DOHH2 (cell line): ENCODE results near the gene USP34.
"Not testable (repeated sequence)": the region's sequence is repeated elsewhere in the genome, so short reads cannot be mapped to it uniquely, and the experiment has no call there.

Source experiments
- H3F3A ChIP-seq: fragments of 200-600 bp; sonication (generic), shearing (Covaris generic); 2 replicates; pipeline ENCODE4 v1.6.0; 2016; ENCODE audit warnings: antibody characterized with exemption, mild to moderate bottlenecking; ENCODE audit not compliant: control insufficient read depth, insufficient read depth
- H3K27ac ChIP-seq: fragments of 200-600 bp; sonication (generic); 2 replicates; pipeline ENCODE4 v1.5.1; 2014; ENCODE audit warnings: low read depth, mild to moderate bottlenecking, low read length, moderate library complexity
- H3K27me3 ChIP-seq: fragments of 200-600 bp; sonication (generic); 2 replicates; pipeline ENCODE4 v1.6.1; 2014; ENCODE audit warnings: mild to moderate bottlenecking, low read length, mixed read lengths; ENCODE audit not compliant: control insufficient read depth
- H3K36me3 ChIP-seq: fragments of 200-600 bp; sonication (generic); 2 replicates; pipeline ENCODE4 v1.6.1; 2014; ENCODE audit warnings: mild to moderate bottlenecking, low read length, moderate library complexity, mixed read lengths; ENCODE audit not compliant: control insufficient read depth
- H3K4me1 ChIP-seq: fragments of 200-600 bp; sonication (generic); 2 replicates; pipeline ENCODE4 v1.6.1; 2014; ENCODE audit warnings: mild to moderate bottlenecking, low read length, mixed read lengths; ENCODE audit not compliant: control insufficient read depth
- H3K4me2 ChIP-seq: fragments of 200-600 bp; sonication (generic); 2 replicates; pipeline ENCODE4 v1.6.0; 2014; ENCODE audit warnings: mild to moderate bottlenecking, low read length, moderate library complexity
- H3K4me3 ChIP-seq: fragments of 200-600 bp; sonication (generic); 2 replicates; pipeline ENCODE4 v1.5.1; 2014; ENCODE audit warnings: mild to moderate bottlenecking, low read length, mixed read lengths
- H3K79me2 ChIP-seq: fragments of 200-600 bp; sonication (generic); 2 replicates; pipeline ENCODE4 v1.6.1; 2014; ENCODE audit warnings: mild to moderate bottlenecking, low read length, mixed read lengths; ENCODE audit not compliant: control insufficient read depth
- H3K9me2 ChIP-seq: fragments of 200-600 bp; sonication (generic); replicated peaks from 2 replicates; pipeline ENCODE4 v1.6.1; 2014; ENCODE audit warnings: mild to moderate bottlenecking, low read length, mixed read lengths; ENCODE audit not compliant: control insufficient read depth
- H3K9me3 ChIP-seq: fragments of 200-600 bp; sonication (generic); 2 replicates; pipeline ENCODE4 v1.6.1; 2014; ENCODE audit warnings: antibody characterized with exemption, low read length, mixed read lengths; ENCODE audit not compliant: control insufficient read depth, insufficient read depth
- H4K20me1 ChIP-seq: fragments of 200-600 bp; sonication (generic); 2 replicates; pipeline ENCODE4 v1.6.0; 2014; ENCODE audit warnings: low read depth, mild to moderate bottlenecking, antibody characterized with exemption, low read length, moderate library complexity; ENCODE audit not compliant: control insufficient read depth, insufficient read depth
- CTCF ChIP-seq: fragments of 200-600 bp; sonication (generic); IDR thresholded peaks from one replicate; pipeline ENCODE4 v1.5.1; 2014; ENCODE audit warnings: antibody characterized with exemption, mild to moderate bottlenecking, low read depth, low read length; ENCODE audit not compliant: poor library complexity, severe bottlenecking
- EZH2phosphoT487 ChIP-seq: fragments of 200-600 bp; sonication (generic); IDR thresholded peaks from 2 replicates; pipeline ENCODE4 v1.6.1; 2017; ENCODE audit warnings: borderline replicate concordance, mild to moderate bottlenecking, antibody characterized with exemption, low read length, moderate library complexity, mixed read lengths

Gene USP34

GRCh38 chr2:61396005-61396404 lies 74.9 kb downstream of the USP34 start:
- TF ChIP-seq EZH2phosphoT487 (no peak), CTCF (no peak)
- no peak overlapping the region for H3K4me3 ChIP-seq
- H3K36me3 ChIP-seq: peaks cover 35% of the 10 kb centered on the region
- H3K4me2 ChIP-seq: no peak overlapping the region
- H3K9me2 ChIP-seq: no peaks in the 10 kb centered on the region
- H3K27me3 ChIP-seq: no peaks in the 10 kb centered on the region
- H3K4me1 ChIP-seq: no peaks in the 10 kb centered on the region
- no peak overlapping the region for H3K27ac ChIP-seq
- no peaks in the 10 kb centered on the region for H4K20me1 ChIP-seq
- peaks cover 9% of the 10 kb centered on the region; the same call in 1 of the 2 replicates for H3K79me2 ChIP-seq
- no peaks in the 10 kb centered on the region for H3K9me3 ChIP-seq
- H3F3A ChIP-seq: no peaks in the 10 kb centered on the region; the same call in 1 of the 2 replicates

GRCh38 chr2:61387588-61387987 lies 83.3 kb downstream of the USP34 start:
- not testable (repeated sequence) for H3K9me3 ChIP-seq, H3F3A ChIP-seq, H3K4me1 ChIP-seq, H3K27me3 ChIP-seq, H3K27ac ChIP-seq, H3K4me2 ChIP-seq, H3K4me3 ChIP-seq, H4K20me1 ChIP-seq, H3K9me2 ChIP-seq
- H3K79me2 ChIP-seq: peaks cover 17% of the 10 kb centered on the region
- H3K36me3 ChIP-seq: peaks cover 64% of the 10 kb centered on the region

GRCh38 chr2:61380882-61381197 lies 90.0 kb downstream of the USP34 start:
- not testable (repeated sequence) for H3K9me3 ChIP-seq, H3K27ac ChIP-seq, H4K20me1 ChIP-seq, H3K9me2 ChIP-seq, H3K4me2 ChIP-seq, H3K4me1 ChIP-seq, H3F3A ChIP-seq, H3K27me3 ChIP-seq, H3K4me3 ChIP-seq
- peaks cover 31% of the 10 kb centered on the region for H3K79me2 ChIP-seq
- peaks cover 77% of the 10 kb centered on the region for H3K36me3 ChIP-seq

- Histone ChIP-seq H3K36me3 (peaks cover 75% of the 10 kb centered on the region), H3K27ac (no peak overlapping the region), H3K79me2 (peaks cover 31% of the 10 kb centered on the region), H3K9me2 (no peaks in the 10 kb centered on the region), H3K4me1 (no peaks in the 10 kb centered on the region), H3K4me3 (no peak overlapping the region), H4K20me1 (peaks cover 3% of the 10 kb centered on the region; the same call in 1 of the 2 replicates), H3F3A (no peaks in the 10 kb centered on the region; the same call in 1 of the 2 replicates), H3K4me2 (no peak overlapping the region), H3K9me3 (no peaks in the 10 kb centered on the region), H3K27me3 (no peaks in the 10 kb centered on the region)
- TF ChIP-seq CTCF: no peak
- TF ChIP-seq EZH2phosphoT487: no peak
These were observed 90.6 kb downstream of the USP34 start for GRCh38 chr2:61380056-61380881.
